ENCODE data around the gene COPS9. TPM values are rescaled to one million over a fixed set of nuclear protein-coding genes. Genes with fewer than 3 reads are reported as not detected.

COPS9 gene
- total RNA-seq, 2 donors from 2014 or later, result 151 to 161 TPM

DNA sequence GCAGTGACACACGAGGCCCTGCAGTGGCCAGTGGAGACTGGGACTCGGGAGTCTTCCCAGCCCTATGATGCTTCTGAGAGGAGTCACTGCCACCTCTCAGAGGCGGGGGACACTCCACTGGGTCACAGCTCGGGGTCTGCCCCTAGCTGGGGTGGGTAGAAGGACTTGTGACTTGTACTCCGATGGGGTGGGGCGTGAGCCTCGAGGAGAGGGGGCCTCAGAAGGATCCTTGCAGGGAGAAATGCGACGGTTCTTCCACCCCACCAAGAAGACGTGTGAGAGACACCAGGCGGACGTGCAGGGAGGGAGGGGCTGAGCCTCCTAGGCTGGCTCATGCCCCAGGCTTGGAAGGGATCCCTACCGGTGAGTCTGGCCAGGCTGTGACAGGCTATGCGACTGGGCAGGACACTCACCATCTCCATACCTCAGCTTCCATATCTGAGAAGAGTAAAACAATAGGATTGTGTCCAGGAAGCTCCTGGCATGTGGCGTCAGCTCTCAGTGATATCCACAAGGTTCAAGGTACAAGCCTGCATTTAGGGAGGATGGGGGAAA lies 15.4 kb upstream of the COPS9 start:
- DNase-seq, result no peak
- no peak overlapping the region for H3K4me3 ChIP-seq (ENCODE audit: low read length)
- H3K9me3 Mint-ChIP-seq, result peaks cover 2% of the 10 kb centered on the region
- H3K27ac ChIP-seq (ENCODE audit: low read depth, low read length), result no peak overlapping the region
- H3K4me3 Mint-ChIP-seq, result no peak overlapping the region
- TF ChIP-seq, protein P1, sequence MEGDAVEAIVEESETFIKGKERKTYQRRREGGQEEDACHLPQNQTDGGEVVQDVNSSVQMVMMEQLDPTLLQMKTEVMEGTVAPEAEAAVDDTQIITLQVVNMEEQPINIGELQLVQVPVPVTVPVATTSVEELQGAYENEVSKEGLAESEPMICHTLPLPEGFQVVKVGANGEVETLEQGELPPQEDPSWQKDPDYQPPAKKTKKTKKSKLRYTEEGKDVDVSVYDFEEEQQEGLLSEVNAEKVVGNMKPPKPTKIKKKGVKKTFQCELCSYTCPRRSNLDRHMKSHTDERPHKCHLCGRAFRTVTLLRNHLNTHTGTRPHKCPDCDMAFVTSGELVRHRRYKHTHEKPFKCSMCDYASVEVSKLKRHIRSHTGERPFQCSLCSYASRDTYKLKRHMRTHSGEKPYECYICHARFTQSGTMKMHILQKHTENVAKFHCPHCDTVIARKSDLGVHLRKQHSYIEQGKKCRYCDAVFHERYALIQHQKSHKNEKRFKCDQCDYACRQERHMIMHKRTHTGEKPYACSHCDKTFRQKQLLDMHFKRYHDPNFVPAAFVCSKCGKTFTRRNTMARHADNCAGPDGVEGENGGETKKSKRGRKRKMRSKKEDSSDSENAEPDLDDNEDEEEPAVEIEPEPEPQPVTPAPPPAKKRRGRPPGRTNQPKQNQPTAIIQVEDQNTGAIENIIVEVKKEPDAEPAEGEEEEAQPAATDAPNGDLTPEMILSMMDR (conservative IDR thresholded peaks at IDR 0.05), result no peak
- H3K9me3 ChIP-seq (ENCODE audit: control insufficient read depth, low read length), result no peaks in the 10 kb centered on the region
- WGBS, 2 experiments (ENCODE audit: insufficient coverage in 1 of 2, insufficient read length in 1 of 2), result 83 to 86% methylated on average over 8 to 15 of the region's 15 CpGs
- no peak overlapping the region for H3K9ac ChIP-seq (ENCODE audit: extremely low read depth, low read length, poor library complexity, severe bottlenecking)
- peaks cover 11% of the 10 kb centered on the region for H3K27me3 Mint-ChIP-seq (ENCODE audit: insufficient read depth)
- H3K4me1 Mint-ChIP-seq, result no peaks in the 10 kb centered on the region
- no peaks in the 10 kb centered on the region for H3K36me3 Mint-ChIP-seq (ENCODE audit: low read depth)
- H3K27me3 ChIP-seq (ENCODE audit: control insufficient read depth, insufficient read depth, low read length, poor library complexity, severe bottlenecking), result peaks cover 10% of the 10 kb centered on the region
- H3K27ac Mint-ChIP-seq, result no peak overlapping the region
- H3K4me1 ChIP-seq (ENCODE audit: control insufficient read depth, insufficient read depth, low read length), result no peaks in the 10 kb centered on the region
- no peaks in the 10 kb centered on the region for H3K36me3 ChIP-seq (ENCODE audit: control insufficient read depth, insufficient read depth, low read length)

GRCh38 chr2:240149943-240150784 lies 14.1 kb upstream of the COPS9 start:
- 31 to 46% methylated on average over 5 to 12 of the region's 12 CpGs for WGBS, 2 experiments (ENCODE audit: insufficient coverage in 1 of 2, insufficient read length in 1 of 2)
- TF ChIP-seq, protein P1 (conservative IDR thresholded peaks at IDR 0.05), result peak; percentile 90
- Histone ChIP-seq H3K9me3 (ENCODE audit: control insufficient read depth, low read length) (no peaks in the 10 kb centered on the region), H3K36me3 (ENCODE audit: control insufficient read depth, insufficient read depth, low read length) (no peaks in the 10 kb centered on the region), H3K27me3 (ENCODE audit: control insufficient read depth, insufficient read depth, low read length, poor library complexity, severe bottlenecking) (peaks cover 10% of the 10 kb centered on the region), H3K9ac (ENCODE audit: extremely low read depth, low read length, poor library complexity, severe bottlenecking) (no peak overlapping the region), H3K27ac (ENCODE audit: low read depth, low read length) (no peak overlapping the region), H3K4me3 (ENCODE audit: low read length) (no peak overlapping the region), H3K4me1 (ENCODE audit: control insufficient read depth, insufficient read depth, low read length) (no peaks in the 10 kb centered on the region)
- no peaks in the 10 kb centered on the region for H3K36me3 Mint-ChIP-seq (ENCODE audit: low read depth)
- peaks cover 2% of the 10 kb centered on the region for H3K9me3 Mint-ChIP-seq
- H3K4me1 Mint-ChIP-seq, result no peaks in the 10 kb centered on the region
- peak; percentile 92 for DNase-seq
- no peak overlapping the region for H3K27ac Mint-ChIP-seq
- H3K27me3 Mint-ChIP-seq (ENCODE audit: insufficient read depth), result peaks cover 11% of the 10 kb centered on the region
- no peak overlapping the region for H3K4me3 Mint-ChIP-seq

DNA sequence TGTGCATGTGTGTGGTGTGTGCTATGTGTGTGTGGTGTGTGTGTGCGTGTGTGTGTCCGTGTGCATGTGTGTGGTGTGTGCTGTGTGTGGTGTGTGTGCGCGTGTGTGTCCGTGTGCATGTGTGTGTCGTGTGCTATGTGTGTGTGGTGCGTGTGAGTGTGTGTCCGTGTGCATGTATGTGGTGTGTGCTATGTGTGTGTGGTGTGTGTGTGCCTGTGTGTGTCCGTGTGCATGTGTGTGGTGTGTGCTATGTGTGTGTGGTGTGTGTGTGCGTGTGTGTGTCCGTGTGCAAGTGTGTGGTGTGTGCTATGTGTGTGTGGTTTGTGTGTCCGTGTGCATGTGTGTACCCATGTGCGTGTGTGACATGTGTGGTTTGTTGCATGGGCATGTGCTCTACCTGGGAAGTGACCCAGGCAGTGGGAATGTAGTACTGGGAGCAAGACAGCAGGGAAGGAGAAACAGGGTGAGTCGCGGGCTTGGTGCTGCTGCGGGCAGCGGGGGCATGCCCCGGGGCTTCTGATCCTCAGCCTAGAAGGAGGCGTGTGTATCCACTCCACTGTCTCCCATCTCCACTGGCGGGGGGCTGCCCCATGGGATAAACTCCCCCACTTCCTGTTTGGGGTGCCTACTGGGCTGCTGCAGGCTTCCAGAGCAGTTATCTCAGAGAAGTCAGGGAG lies 11.9 kb upstream of the COPS9 start:
- H3K4me1 Mint-ChIP-seq, result no peaks in the 10 kb centered on the region

More for the DNA sequence above, 11.9 kb upstream of the COPS9 start:
- Histone ChIP-seq H3K27me3 (ENCODE audit: control insufficient read depth, insufficient read depth, low read length, poor library complexity, severe bottlenecking) (peaks cover 10% of the 10 kb centered on the region), H3K9me3 (ENCODE audit: control insufficient read depth, low read length) (no peaks in the 10 kb centered on the region), H3K9ac (ENCODE audit: extremely low read depth, low read length, poor library complexity, severe bottlenecking) (no peak overlapping the region), H3K36me3 (ENCODE audit: control insufficient read depth, insufficient read depth, low read length) (no peaks in the 10 kb centered on the region), H3K4me3 (ENCODE audit: low read length) (no peak overlapping the region), H3K27ac (ENCODE audit: low read depth, low read length) (no peak overlapping the region), H3K4me1 (ENCODE audit: control insufficient read depth, insufficient read depth, low read length) (no peaks in the 10 kb centered on the region)
- no peak for DNase-seq
- WGBS, 2 experiments (ENCODE audit: insufficient coverage in 1 of 2, insufficient read length in 1 of 2), result 83 to 91% methylated on average over 10 to 19 of the region's 20 CpGs
- Mint-ChIP-seq H3K36me3 (ENCODE audit: low read depth) (no peaks in the 10 kb centered on the region), H3K27me3 (ENCODE audit: insufficient read depth) (peaks cover 10% of the 10 kb centered on the region), H3K9me3 (peaks cover 2% of the 10 kb centered on the region), H3K4me3 (no peak overlapping the region), H3K27ac (no peak overlapping the region)
- TF ChIP-seq, protein P1 (conservative IDR thresholded peaks at IDR 0.05), result no peak
